Testis (tissue), 2 donors: ENCODE results near the gene MAP4K4.

Experiments used
- POLR2A ChIP-seq: fragments of 450-650 bp; IDR thresholded peaks from one replicate; pipeline ENCODE4 v1.6.1; 2017; ENCODE audit warnings: antibody characterized with exemption, mild to moderate bottlenecking, moderate library complexity
- TF ChIP-seq, protein P1 (sequence below), 3 experiments: fragments of 450-650 bp in 2 of 3; fragments of 200-600 bp in 1 of 3; sonication (generic) in 1 of 3; IDR thresholded peaks; one replicate each; pipeline ENCODE4 v1.5.1; 2016 to 2019; ENCODE audit warnings: antibody characterized with exemption in 3 of 3, mild to moderate bottlenecking in 2 of 3, moderate library complexity in 1 of 3

DNA sequence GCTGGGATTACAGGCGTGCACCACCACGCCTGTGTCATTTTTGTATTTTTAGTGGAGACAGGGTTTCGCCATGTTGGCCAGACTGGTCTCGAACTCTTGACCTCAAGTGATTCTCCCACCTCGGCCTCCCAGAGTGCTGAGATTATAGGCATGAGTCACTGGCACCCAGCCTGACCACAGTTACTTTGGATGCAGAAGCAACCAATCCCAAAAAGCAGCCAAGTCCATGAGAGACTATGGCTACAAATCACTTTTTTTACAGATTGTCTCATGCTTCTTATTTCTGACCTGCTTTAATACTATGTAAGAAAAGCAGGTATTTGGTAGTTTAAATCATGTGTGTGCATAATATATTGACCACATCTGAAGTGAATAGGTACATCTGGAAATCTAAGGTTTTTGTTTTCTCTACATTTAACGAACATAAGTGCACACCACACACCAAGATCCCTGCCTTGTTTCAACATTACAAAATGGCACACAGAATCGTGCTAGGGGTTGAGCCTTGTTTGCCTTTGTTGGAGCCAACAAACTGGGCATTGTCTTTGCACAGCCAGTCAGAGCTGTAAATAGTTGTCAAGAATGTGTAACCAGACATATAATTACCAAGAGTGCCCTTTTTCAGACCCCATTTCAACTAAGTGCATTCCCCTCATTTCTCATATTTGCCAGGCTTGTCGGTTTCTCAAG, 18.3 kb upstream of the MAP4K4 start:
- TF ChIP-seq, protein P1, sequence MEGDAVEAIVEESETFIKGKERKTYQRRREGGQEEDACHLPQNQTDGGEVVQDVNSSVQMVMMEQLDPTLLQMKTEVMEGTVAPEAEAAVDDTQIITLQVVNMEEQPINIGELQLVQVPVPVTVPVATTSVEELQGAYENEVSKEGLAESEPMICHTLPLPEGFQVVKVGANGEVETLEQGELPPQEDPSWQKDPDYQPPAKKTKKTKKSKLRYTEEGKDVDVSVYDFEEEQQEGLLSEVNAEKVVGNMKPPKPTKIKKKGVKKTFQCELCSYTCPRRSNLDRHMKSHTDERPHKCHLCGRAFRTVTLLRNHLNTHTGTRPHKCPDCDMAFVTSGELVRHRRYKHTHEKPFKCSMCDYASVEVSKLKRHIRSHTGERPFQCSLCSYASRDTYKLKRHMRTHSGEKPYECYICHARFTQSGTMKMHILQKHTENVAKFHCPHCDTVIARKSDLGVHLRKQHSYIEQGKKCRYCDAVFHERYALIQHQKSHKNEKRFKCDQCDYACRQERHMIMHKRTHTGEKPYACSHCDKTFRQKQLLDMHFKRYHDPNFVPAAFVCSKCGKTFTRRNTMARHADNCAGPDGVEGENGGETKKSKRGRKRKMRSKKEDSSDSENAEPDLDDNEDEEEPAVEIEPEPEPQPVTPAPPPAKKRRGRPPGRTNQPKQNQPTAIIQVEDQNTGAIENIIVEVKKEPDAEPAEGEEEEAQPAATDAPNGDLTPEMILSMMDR (IDR thresholded peaks at IDR 0.05), result no peak
- no peak for TF ChIP-seq POLR2A
